Suprapubic skin (tissue), 4 donors: ENCODE results near the gene DNAH11. TPM values are rescaled to one million over a fixed set of nuclear protein-coding genes. Genes with fewer than 3 reads are reported as not detected.
"Not testable (repeated sequence)": the region's sequence is repeated elsewhere in the genome, so short reads cannot be mapped to it uniquely, and the experiment has no call there.

Experiments used
- DNase-seq, 2 donors: peaks; one replicate each; pipeline ENCODE4 v3.0.0-alpha.2; 2019; ENCODE audit warnings: low spot score in 2 of 2
- H3K27ac ChIP-seq: fragments of 200-600 bp; sonication (generic); one replicate; pipeline ENCODE4 v1.5.1; 2019
- H3K27me3 ChIP-seq: fragments of 200-600 bp; sonication (generic); one replicate; pipeline ENCODE4 v1.5.1; 2019
- H3K36me3 ChIP-seq: fragments of 200-600 bp; sonication (generic); one replicate; pipeline ENCODE4 v1.5.1; 2019
- H3K4me1 ChIP-seq: fragments of 200-600 bp; sonication (generic); one replicate; pipeline ENCODE4 v1.5.1; 2019
- H3K4me3 ChIP-seq: fragments of 200-600 bp; sonication (generic); one replicate; pipeline ENCODE4 v1.5.1; 2019; ENCODE audit warnings: mild to moderate bottlenecking
- H3K9me3 ChIP-seq: fragments of 200-600 bp; sonication (generic); one replicate; pipeline ENCODE4 v1.5.1; 2019
- EP300 ChIP-seq: sonication (generic); formaldehyde crosslinking; IDR thresholded peaks from one replicate; pipeline ENCODE4 v1.6.1; 2017; ENCODE audit warnings: antibody characterized with exemption
- POLR2A ChIP-seq, 2 donors: fragments of 450-650 bp; IDR thresholded peaks; one replicate each; pipeline ENCODE4 v1.6.1; 2017; ENCODE audit warnings: antibody characterized with exemption in 2 of 2, mild to moderate bottlenecking in 2 of 2, moderate library complexity in 2 of 2
- POLR2AphosphoS5 ChIP-seq, 3 donors: sonication (generic); formaldehyde crosslinking; IDR thresholded peaks; one replicate each; pipeline ENCODE4 v1.6.1; 2017; ENCODE audit warnings: antibody characterized with exemption in 3 of 3
- WGBS: methylation state at CpG from one replicate; pipeline ENCODE4 v1.1.5; 2018; 5-methylcytosine and 5-hydroxymethylcytosine counted together
- total RNA-seq, 4 donors: library from RNA; depleted of rRNA; stranded (reverse); fragments of >200 nt; gene quantifications; one replicate each; pipeline ENCODE4 v1.1.0, GENCODE V29; 2016
- TF ChIP-seq, protein P1 (sequence below), 2 donors: fragments of 200-600 bp in 1 of 2; fragments of 450-650 bp in 1 of 2; sonication (generic) in 1 of 2; IDR thresholded peaks; one replicate each; pipeline ENCODE4 v1.5.1; 2016 to 2019; ENCODE audit warnings: antibody characterized with exemption in 2 of 2, mild to moderate bottlenecking in 1 of 2, moderate library complexity in 1 of 2

The DNAH11 gene
- total RNA-seq, 4 donors from 2014 or later, result 0.57 to 48.3 (median 1.8) TPM

GRCh38 chr7:21675255-21675654, 132.4 kb downstream of the DNAH11 start:
- Histone ChIP-seq H3K36me3 (no peaks in the 10 kb centered on the region), H3K27me3 (no peaks in the 10 kb centered on the region), H3K4me3 (no peak overlapping the region), H3K9me3 (no peaks in the 10 kb centered on the region), H3K4me1 (no peaks in the 10 kb centered on the region), H3K27ac (no peak overlapping the region)
- TF ChIP-seq EP300 (no peak), POLR2A (IDR thresholded peaks at IDR 0.05) (no peak), POLR2AphosphoS5 (IDR thresholded peaks at IDR 0.05) (no peak)
- TF ChIP-seq, protein P1, sequence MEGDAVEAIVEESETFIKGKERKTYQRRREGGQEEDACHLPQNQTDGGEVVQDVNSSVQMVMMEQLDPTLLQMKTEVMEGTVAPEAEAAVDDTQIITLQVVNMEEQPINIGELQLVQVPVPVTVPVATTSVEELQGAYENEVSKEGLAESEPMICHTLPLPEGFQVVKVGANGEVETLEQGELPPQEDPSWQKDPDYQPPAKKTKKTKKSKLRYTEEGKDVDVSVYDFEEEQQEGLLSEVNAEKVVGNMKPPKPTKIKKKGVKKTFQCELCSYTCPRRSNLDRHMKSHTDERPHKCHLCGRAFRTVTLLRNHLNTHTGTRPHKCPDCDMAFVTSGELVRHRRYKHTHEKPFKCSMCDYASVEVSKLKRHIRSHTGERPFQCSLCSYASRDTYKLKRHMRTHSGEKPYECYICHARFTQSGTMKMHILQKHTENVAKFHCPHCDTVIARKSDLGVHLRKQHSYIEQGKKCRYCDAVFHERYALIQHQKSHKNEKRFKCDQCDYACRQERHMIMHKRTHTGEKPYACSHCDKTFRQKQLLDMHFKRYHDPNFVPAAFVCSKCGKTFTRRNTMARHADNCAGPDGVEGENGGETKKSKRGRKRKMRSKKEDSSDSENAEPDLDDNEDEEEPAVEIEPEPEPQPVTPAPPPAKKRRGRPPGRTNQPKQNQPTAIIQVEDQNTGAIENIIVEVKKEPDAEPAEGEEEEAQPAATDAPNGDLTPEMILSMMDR (IDR thresholded peaks at IDR 0.05), result no peak
- 66% methylated on average over 3 of the region's 3 CpGs for WGBS
- no peak for DNase-seq

DNA sequence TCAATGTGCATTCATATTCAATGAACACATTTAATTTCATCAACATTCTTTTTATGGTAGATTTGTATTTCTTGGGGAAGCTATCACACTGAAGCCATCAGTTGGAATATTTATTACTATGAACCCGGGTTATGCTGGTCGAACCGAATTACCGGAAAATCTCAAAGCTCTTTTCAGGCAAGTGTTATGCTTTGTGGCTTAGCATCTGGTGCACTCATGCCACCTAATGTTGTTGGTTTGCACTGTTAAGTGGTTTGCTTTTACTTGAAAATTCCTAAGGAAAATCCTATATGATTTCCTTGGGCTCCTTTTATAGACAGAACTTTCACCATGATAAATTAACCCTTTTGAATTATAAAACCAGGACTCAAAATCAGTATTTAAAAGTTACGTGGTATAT, 147.9 kb downstream of the DNAH11 start:
- 50% methylated on average over 5 of the region's 5 CpGs for WGBS
- DNase-seq, result no peak
- no peaks in the 10 kb centered on the region for H3K9me3 ChIP-seq
- no peaks in the 10 kb centered on the region for H3K36me3 ChIP-seq
- H3K27ac ChIP-seq, result no peak overlapping the region
- no peaks in the 10 kb centered on the region for H3K27me3 ChIP-seq
- TF ChIP-seq, protein P1 (IDR thresholded peaks at IDR 0.05), result no peak
- no peak for TF ChIP-seq POLR2AphosphoS5 (IDR thresholded peaks at IDR 0.05)
- no peak for TF ChIP-seq POLR2A (IDR thresholded peaks at IDR 0.05)
- no peak for TF ChIP-seq EP300
- no peak overlapping the region for H3K4me3 ChIP-seq
- no peaks in the 10 kb centered on the region for H3K4me1 ChIP-seq

DNA sequence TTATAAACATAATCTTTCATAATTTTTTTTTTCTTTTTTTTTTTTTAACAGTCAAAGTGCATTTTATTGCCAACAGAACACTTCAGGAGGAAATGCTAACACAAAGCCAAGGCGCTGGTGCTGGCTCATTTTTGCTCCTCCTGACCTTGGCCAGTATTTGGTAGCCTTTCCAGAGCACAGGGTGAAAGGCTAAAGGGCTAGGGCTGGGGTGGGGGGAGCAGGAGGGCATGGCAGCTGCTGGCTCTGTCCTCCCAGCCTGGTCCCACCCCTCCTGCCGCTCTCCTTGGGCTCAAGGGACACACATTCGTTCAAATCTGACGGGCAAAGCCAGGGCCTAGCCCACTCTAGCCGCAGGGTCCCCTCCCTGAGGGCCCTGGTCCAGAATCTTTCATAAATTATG, 148.3 kb downstream of the DNAH11 start:
- H3K4me3 ChIP-seq, H3K4me1 ChIP-seq, H3K36me3 ChIP-seq, H3K9me3 ChIP-seq, H3K27me3 ChIP-seq, H3K27ac ChIP-seq, DNase-seq: not testable (repeated sequence)
- 65% methylated on average over 5 of the region's 5 CpGs for WGBS

DNA sequence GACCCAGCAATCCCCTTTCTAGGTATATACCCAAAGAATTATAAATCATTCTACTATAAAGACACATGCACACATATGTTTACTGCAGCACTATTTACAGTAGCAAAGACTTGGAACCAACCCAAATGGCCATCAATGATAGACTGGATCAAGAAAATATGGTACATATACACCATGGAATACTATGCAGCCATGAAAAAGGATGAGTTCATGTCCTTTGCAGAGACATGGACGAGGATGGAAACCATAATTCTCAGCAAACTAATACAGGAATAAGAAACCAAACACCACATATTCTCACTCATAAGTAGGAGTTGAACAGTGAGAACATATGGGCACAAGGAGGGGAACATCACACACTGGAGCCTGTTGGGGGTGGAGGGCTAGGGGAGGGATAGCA, 157.7 kb downstream of the DNAH11 start:
- H3K27me3 ChIP-seq, DNase-seq, H3K4me3 ChIP-seq, H3K36me3 ChIP-seq, H3K4me1 ChIP-seq, H3K27ac ChIP-seq, H3K9me3 ChIP-seq: not testable (repeated sequence)
- 92% methylated on average over 1 of the region's 1 CpG for WGBS

- Histone ChIP-seq H3K27ac (no peak overlapping the region), H3K9me3 (no peaks in the 10 kb centered on the region), H3K27me3 (no peaks in the 10 kb centered on the region), H3K36me3 (no peaks in the 10 kb centered on the region), H3K4me3 (no peak overlapping the region), H3K4me1 (no peaks in the 10 kb centered on the region)
- TF ChIP-seq, protein P1 (IDR thresholded peaks at IDR 0.05), result no peak
- no peak for TF ChIP-seq POLR2A (IDR thresholded peaks at IDR 0.05)
- no peak for TF ChIP-seq EP300
- no peak for TF ChIP-seq POLR2AphosphoS5 (IDR thresholded peaks at IDR 0.05)
- WGBS, result 43% methylated on average over 3 of the region's 3 CpGs
- no peak for DNase-seq
These were observed 159.5 kb downstream of the DNAH11 start for GRCh38 chr7:21702303-21702702.

DNA sequence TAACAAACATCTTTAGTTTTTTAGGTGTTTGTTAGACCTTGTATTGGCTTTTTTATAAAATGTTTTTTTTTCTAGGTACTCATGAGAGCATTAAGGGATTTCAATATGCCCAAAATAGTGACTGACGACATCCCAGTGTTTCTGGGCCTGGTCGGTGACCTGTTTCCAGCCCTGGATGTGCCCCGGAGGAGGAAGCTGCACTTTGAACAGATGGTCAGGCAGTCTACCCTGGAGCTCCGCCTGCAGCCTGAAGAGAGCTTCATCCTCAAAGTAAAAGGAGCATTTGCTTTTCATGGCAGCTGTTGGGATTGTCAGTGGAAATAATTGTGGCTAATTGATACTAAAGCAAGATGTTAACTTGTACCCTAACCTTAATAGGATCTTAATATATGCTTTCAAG, 161.5 kb downstream of the DNAH11 start:
- H3K36me3 ChIP-seq, result no peaks in the 10 kb centered on the region
- H3K27ac ChIP-seq, result no peak overlapping the region
- WGBS, result 63% methylated on average over 4 of the region's 4 CpGs
- H3K27me3 ChIP-seq, result no peaks in the 10 kb centered on the region
- no peaks in the 10 kb centered on the region for H3K4me1 ChIP-seq
- no peaks in the 10 kb centered on the region for H3K9me3 ChIP-seq
- DNase-seq, result no peak
- no peak overlapping the region for H3K4me3 ChIP-seq
- TF ChIP-seq, protein P1 (IDR thresholded peaks at IDR 0.05), result no peak
- TF ChIP-seq EP300, result no peak
- no peak for TF ChIP-seq POLR2AphosphoS5 (IDR thresholded peaks at IDR 0.05)
- no peak for TF ChIP-seq POLR2A (IDR thresholded peaks at IDR 0.05)
